ENCODE measurements around the gene CDKN1C.

The CDKN1C gene

GRCh38 chr11:2892215-2892966 is 6.8 kb upstream of the CDKN1C start:
- H3K27ac ChIP-seq (ENCODE audit: low read depth, low read length) = peak overlapping the region; percentile 78; the same call in 1 of the 2 replicates
- peaks cover 21% of the 10 kb centered on the region for H3K4me1 ChIP-seq (ENCODE audit: control insufficient read depth, insufficient read depth, low read length)
- H3K4me3 ChIP-seq (ENCODE audit: low read depth, low read length) = peak overlapping the region; percentile 51
- H3K9ac ChIP-seq (ENCODE audit: low read length) = peak overlapping the region; percentile 83
- H3K36me3 ChIP-seq (ENCODE audit: control insufficient read depth, insufficient read depth, low read length) = no peaks in the 10 kb centered on the region
- H3K27me3 ChIP-seq (ENCODE audit: control insufficient read depth, insufficient read depth, low read length) = peaks cover 11% of the 10 kb centered on the region
- H3K9me3 ChIP-seq (ENCODE audit: control insufficient read depth, insufficient read depth, low read depth, low read length) = peaks cover 7% of the 10 kb centered on the region

- Histone ChIP-seq H3K4me3 (ENCODE audit: low read depth, low read length) (peak overlapping the region; percentile 48; the same call in 1 of the 2 replicates), H3K9ac (ENCODE audit: low read length) (peak overlapping the region; percentile 83), H3K36me3 (ENCODE audit: control insufficient read depth, insufficient read depth, low read length) (no peaks in the 10 kb centered on the region), H3K9me3 (ENCODE audit: control insufficient read depth, insufficient read depth, low read depth, low read length) (peaks cover 7% of the 10 kb centered on the region), H3K4me1 (ENCODE audit: control insufficient read depth, insufficient read depth, low read length) (peaks cover 28% of the 10 kb centered on the region), H3K27me3 (ENCODE audit: control insufficient read depth, insufficient read depth, low read length) (peaks cover 20% of the 10 kb centered on the region), H3K27ac (ENCODE audit: low read depth, low read length) (peak overlapping the region; percentile 78; the same call in 1 of the 2 replicates)
Measured at GRCh38 chr11:2891326-2892214, 6.0 kb upstream of the CDKN1C start.

- H3K9me3 ChIP-seq (ENCODE audit: control insufficient read depth, insufficient read depth, low read depth, low read length) = peaks cover 7% of the 10 kb centered on the region
- no peaks in the 10 kb centered on the region for H3K36me3 ChIP-seq (ENCODE audit: control insufficient read depth, insufficient read depth, low read length)
- no peak overlapping the region for H3K9ac ChIP-seq (ENCODE audit: low read length)
- H3K27me3 ChIP-seq (ENCODE audit: control insufficient read depth, insufficient read depth, low read length) = peaks cover 24% of the 10 kb centered on the region
- peaks cover 32% of the 10 kb centered on the region for H3K4me1 ChIP-seq (ENCODE audit: control insufficient read depth, insufficient read depth, low read length)
- H3K27ac ChIP-seq (ENCODE audit: low read depth, low read length) = no peak overlapping the region
- H3K4me3 ChIP-seq (ENCODE audit: low read depth, low read length) = no peak overlapping the region
Measured at GRCh38 chr11:2890466-2891294, 5.1 kb upstream of the CDKN1C start.

GRCh38 chr11:2889362-2890273 is 4.0 kb upstream of the CDKN1C start:
- peaks cover 31% of the 10 kb centered on the region for H3K27me3 ChIP-seq (ENCODE audit: control insufficient read depth, insufficient read depth, low read length)
- H3K4me1 ChIP-seq (ENCODE audit: control insufficient read depth, insufficient read depth, low read length) = peaks cover 36% of the 10 kb centered on the region
- H3K9ac ChIP-seq (ENCODE audit: low read length) = no peak overlapping the region
- H3K9me3 ChIP-seq (ENCODE audit: control insufficient read depth, insufficient read depth, low read depth, low read length) = peaks cover 1% of the 10 kb centered on the region
- H3K27ac ChIP-seq (ENCODE audit: low read depth, low read length) = no peak overlapping the region
- no peak overlapping the region for H3K4me3 ChIP-seq (ENCODE audit: low read depth, low read length)
- no peaks in the 10 kb centered on the region for H3K36me3 ChIP-seq (ENCODE audit: control insufficient read depth, insufficient read depth, low read length)

- Histone ChIP-seq H3K9me3 (ENCODE audit: control insufficient read depth, insufficient read depth, low read depth, low read length) (no peaks in the 10 kb centered on the region), H3K27me3 (ENCODE audit: control insufficient read depth, insufficient read depth, low read length) (peaks cover 36% of the 10 kb centered on the region), H3K36me3 (ENCODE audit: control insufficient read depth, insufficient read depth, low read length) (no peaks in the 10 kb centered on the region), H3K4me1 (ENCODE audit: control insufficient read depth, insufficient read depth, low read length) (peaks cover 36% of the 10 kb centered on the region), H3K9ac (ENCODE audit: low read length) (no peak overlapping the region), H3K27ac (ENCODE audit: low read depth, low read length) (no peak overlapping the region), H3K4me3 (ENCODE audit: low read depth, low read length) (no peak overlapping the region)
Measured at GRCh38 chr11:2888266-2888968, 2.8 kb upstream of the CDKN1C start.

- peaks cover 43% of the 10 kb centered on the region for H3K4me1 ChIP-seq (ENCODE audit: control insufficient read depth, insufficient read depth, low read length)
- H3K27ac ChIP-seq (ENCODE audit: low read depth, low read length) = no peak overlapping the region
- H3K9ac ChIP-seq (ENCODE audit: low read length) = no peak overlapping the region
Measured at GRCh38 chr11:2887515-2888195, 2.1 kb upstream of the CDKN1C start.

GRCh38 chr11:2886936-2887335 is 1.4 kb upstream of the CDKN1C start:
- no peaks in the 10 kb centered on the region for H3K36me3 ChIP-seq (ENCODE audit: control insufficient read depth, insufficient read depth, low read length)
- H3K9me3 ChIP-seq (ENCODE audit: control insufficient read depth, insufficient read depth, low read depth, low read length) = no peaks in the 10 kb centered on the region
- H3K27me3 ChIP-seq (ENCODE audit: control insufficient read depth, insufficient read depth, low read length) = peaks cover 51% of the 10 kb centered on the region
- H3K4me1 ChIP-seq (ENCODE audit: control insufficient read depth, insufficient read depth, low read length) = peaks cover 39% of the 10 kb centered on the region
- H3K27ac ChIP-seq (ENCODE audit: low read depth, low read length) = no peak overlapping the region
- H3K9ac ChIP-seq (ENCODE audit: low read length) = no peak overlapping the region
- H3K4me3 ChIP-seq (ENCODE audit: low read depth, low read length) = no peak overlapping the region

More at GRCh38 chr11:2887515-2888195, 2.1 kb upstream of the CDKN1C start:
- H3K27me3 ChIP-seq (ENCODE audit: control insufficient read depth, insufficient read depth, low read length) = peaks cover 44% of the 10 kb centered on the region
- H3K9me3 ChIP-seq (ENCODE audit: control insufficient read depth, insufficient read depth, low read depth, low read length) = no peaks in the 10 kb centered on the region
- no peak overlapping the region for H3K4me3 ChIP-seq (ENCODE audit: low read depth, low read length)
- no peaks in the 10 kb centered on the region for H3K36me3 ChIP-seq (ENCODE audit: control insufficient read depth, insufficient read depth, low read length)

- peak overlapping the region; percentile 77 for H3K9ac ChIP-seq (ENCODE audit: low read length)
- H3K9me3 ChIP-seq (ENCODE audit: control insufficient read depth, insufficient read depth, low read depth, low read length) = no peaks in the 10 kb centered on the region
- H3K4me1 ChIP-seq (ENCODE audit: control insufficient read depth, insufficient read depth, low read length) = peaks cover 33% of the 10 kb centered on the region
- peaks cover 57% of the 10 kb centered on the region for H3K27me3 ChIP-seq (ENCODE audit: control insufficient read depth, insufficient read depth, low read length)
- no peak overlapping the region; the same call in 1 of the 2 replicates for H3K27ac ChIP-seq (ENCODE audit: low read depth, low read length)
- H3K4me3 ChIP-seq (ENCODE audit: low read depth, low read length) = peak overlapping the region; percentile 44
- H3K36me3 ChIP-seq (ENCODE audit: control insufficient read depth, insufficient read depth, low read length) = no peaks in the 10 kb centered on the region
Measured at GRCh38 chr11:2886191-2886894, 768 bp upstream of the CDKN1C start.

Data from HUES6 (cell line).